GM19438 (cell line): Measurements from ENCODE around the gene MYO10.
"Not testable (repeated sequence)": the region's sequence is repeated elsewhere in the genome, so short reads cannot be mapped to it uniquely, and the experiment has no call there.

Experiments
- ATAC-seq: cut with Tn5 transposase; IDR thresholded peaks from one replicate; pipeline ENCODE4 v1.9.1; 2021; ENCODE audit warnings: low read depth; ENCODE audit not compliant: unreplicated experiment

The MYO10 gene

DNA sequence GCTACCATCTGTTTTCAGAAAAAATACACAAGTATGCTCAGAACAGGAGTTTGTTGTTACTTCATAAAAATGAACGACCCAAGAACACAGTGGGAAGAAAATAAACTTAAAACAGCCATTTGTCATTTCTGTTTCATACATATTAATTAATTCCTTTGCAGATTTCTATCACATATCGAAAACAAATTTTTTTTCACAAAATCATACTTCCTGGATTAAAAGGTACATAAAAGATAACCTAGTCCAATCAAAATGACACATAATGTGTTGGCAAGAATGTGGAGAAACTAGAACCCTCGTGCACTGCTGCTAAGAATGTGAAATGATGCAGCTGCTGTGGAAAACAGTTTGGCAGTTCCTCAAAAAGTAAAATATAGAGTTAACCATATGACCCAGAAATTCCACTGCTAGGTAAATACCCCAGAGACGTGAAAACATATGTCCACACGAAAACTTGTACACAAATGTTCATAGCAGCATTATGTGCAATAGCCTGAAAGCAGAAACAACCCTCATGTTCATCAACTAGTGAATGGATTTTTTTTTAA lies 46.0 kb downstream of the MYO10 start:
- no peak for ATAC-seq

DNA sequence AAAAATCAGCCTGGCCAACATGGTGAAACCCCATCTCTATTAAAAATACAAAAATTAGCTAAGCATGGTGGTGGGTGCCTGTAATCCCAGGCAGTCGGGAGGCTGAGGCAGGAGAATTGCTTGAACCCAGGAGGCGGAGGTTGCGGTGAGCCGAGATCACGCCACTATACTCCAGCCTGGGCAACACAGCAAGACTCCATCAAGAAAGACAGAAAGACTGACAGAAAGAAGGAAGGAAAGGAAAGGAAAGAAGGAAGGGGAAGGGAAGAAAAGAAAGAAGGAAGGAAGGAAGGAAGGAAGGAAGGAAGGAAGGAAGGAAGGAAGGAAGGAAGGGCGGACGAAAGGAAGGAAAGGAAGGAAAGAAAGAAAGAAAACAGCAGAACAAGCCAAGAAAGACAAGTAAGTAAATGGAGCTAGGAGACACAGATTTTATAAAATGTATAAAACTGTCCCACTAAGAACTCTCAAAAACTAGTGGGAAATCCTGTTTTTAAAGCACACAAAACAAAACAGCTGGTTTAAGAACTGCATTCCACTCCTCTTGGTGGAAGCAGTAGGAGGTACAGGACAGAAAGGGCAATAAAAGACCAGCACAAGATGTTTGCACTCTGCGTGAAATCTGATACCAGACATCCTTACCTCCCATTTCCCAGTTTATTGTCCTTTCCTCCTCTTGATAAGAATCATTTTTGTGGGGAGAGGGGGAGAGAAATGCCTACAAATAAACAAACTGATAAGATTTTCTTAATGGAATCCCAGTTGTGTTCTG lies 46.7 kb downstream of the MYO10 start:
- no peak for ATAC-seq

DNA sequence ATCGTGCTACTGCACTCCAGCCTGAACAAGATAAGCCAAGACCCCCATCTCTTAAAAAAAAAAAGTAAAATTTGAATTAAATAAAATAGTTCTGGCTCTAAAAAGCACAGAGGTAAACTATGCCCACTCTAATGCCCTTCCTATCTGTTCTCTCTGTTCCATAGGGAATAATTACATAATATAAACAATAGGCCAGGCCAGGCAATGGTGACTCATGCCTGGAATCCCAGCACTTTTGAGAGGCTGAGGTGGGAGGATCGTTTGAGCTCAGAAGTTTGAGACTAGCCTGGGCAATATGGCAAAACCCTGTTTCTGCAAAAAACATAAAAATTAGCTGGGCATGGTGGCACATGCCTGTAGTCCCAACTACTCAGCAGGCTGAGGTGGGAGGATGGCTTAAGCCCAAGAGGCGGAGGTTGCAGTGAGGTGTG lies 47.4 kb downstream of the MYO10 start:
- no peak for ATAC-seq

DNA sequence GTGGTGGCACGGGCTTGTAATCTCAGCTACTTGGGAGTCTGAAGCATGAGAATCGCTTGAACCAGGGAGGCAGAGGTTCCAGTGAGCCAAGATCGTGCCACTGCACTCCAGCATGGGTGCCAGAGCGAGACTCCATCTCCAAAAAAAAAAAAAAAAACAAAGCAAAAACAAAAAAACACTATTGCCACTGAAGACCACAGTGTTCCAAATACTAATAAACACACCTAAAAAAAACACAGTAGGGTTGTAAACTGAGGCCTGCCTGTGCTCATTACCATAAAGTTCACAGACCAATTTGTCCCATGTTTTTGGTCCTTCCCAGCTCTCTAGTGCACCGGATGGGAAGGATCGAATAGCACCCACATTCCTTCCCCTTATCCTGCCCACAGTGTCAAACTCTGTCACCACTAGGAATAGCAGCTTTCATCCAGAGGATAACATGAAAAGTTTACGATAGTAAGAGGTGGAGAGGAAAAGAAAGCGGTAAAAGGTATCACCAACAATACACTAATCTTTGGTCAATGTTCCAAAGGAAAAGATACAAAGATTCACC lies 49.2 kb downstream of the MYO10 start:
- ATAC-seq = no peak

DNA sequence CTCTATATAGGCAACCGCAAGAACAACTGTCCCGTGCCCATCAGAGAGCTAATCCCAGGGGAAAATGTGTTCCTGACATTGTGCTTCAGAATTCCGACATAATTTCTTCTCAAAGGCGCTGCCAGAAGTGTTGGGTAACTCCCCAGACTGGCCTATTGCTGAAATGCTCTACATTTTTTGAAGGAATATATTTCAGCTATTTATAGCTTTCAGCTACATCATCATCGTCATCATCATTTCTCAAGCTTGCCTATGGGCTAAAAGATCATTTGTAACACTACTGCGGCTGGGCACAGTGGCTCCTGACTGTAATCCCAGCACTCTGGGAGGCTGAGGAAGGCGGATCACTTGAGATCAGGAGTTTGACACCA lies 49.7 kb downstream of the MYO10 start:
- no peak for ATAC-seq

DNA sequence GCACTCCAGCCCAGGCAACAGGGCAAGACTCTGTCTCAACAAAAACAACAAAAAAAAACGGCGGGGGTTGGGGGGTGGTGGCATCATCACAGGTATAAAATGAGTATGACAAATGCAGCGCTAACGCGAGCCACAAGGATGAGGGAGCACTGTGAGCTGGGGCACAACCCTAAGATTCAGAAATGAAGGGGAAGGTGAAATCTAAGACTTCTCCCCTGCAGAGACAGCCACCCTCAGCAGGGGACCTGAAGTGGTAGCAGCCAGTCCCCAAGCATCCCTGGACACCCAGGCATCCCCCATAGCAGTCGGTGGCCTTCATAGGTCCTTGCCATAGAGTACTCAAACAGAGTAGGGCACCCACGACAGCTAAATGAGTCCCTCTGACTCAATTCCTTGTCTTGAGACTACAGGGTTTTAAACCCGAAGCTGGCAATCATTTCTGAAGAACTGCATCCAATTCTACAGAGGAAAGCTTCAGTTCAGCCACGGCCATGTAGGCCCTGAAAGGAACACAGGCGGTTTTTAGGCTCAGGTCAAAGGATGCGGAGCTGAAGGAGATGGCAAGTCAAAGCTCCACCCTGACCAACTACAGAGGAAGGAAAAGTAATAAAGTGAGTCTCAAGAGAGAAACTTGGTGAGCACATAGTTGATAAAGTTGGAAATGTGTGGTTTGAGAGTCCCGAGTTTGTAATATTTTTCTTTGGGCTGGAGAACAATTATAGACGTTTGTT lies 50.3 kb downstream of the MYO10 start:
- ATAC-seq = no peak

DNA sequence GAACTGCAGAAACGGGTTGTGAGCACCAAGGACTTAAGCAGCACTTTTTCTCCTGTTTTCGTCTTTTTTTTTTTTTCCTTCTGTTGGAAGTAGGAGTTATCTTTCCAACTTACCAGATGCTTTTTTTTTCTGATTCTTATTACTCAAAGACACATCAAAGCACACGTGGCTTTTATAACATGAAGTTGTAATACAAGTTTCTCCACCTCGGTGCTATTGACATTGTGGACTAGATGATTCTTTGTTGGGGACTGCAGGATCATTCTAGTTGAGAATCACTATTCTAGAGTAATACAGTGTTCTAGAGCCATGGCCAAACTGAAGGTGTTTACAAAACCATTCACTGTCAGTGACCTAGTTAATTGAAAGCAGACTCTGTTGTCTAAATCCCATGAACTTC lies 51.5 kb downstream of the MYO10 start:
- no peak for ATAC-seq

DNA sequence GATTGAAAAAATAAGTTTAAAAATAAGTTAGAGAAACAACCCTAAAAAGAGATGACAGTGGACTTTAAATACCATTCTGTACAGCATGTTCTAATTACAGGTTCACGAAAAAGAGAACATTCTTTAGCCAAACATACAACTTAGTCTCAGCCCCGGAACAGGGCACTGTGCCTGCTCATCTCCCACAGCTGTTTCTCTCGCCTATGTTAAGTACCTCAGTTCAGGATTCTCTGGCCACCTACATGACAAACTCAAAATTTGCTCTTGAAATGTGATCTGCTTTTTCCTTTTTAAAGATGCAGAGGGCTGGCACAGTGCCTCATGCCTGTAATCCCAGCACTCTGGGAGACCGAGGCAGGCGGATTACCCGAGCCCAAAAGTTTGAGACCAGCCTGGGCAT lies 52.3 kb downstream of the MYO10 start:
- ATAC-seq = no peak

DNA sequence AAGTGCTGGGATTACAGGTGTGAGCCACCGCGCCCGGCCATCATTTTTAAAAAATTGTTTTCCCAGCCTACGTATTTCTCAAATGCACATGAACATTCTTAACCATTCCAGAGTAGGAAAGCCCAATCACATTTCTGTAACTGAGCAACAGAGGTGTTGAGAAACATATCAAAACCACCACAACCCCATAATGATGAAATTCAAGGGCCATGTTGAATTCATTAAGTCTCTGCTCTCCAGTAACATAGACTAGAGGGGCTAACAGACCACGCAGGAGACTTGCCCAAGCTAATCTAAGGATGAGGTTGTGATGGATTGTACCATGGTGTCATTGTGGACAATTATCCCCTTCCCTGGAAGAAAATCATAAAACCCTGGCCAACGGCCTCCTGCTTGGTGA lies 52.9 kb downstream of the MYO10 start:
- ATAC-seq = no peak

DNA sequence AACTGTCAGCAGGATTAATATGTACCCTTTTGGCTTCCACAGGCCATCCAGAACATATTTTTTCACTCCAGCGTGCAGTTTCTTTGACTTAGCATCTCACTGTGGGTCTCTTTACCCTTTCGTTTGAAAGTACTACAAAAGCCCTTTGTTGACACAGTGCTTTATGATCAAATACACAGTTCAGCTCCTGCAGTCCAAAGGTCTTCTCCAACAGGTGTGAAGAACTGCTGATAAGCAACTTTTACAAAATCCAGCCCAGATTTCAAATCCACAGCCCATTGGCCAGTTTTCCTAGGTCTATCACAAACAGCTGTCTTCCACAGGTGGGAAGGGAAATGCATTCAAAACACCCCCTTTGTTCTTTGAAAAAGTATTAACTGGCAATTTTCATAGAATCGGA lies 54.8 kb downstream of the MYO10 start:
- ATAC-seq = no peak

DNA sequence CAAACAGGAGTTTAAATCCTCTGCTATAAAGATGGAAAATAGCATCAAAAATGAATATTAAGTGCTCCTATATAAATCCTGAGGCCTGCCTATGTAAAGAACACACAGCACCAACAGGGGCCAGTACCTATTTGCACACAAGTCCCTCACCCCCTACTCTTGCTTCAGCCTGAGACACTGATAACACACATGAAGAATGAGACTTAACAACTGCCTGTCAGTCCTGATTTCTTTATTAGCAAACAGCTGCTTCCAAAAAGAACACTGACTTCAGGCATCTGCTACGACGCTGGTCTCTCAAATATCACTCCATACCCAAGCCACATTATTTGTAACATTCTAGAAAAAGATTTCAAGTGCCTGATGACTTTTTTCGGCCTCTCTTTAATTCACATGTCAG lies 55.5 kb downstream of the MYO10 start:
- ATAC-seq = no peak

DNA sequence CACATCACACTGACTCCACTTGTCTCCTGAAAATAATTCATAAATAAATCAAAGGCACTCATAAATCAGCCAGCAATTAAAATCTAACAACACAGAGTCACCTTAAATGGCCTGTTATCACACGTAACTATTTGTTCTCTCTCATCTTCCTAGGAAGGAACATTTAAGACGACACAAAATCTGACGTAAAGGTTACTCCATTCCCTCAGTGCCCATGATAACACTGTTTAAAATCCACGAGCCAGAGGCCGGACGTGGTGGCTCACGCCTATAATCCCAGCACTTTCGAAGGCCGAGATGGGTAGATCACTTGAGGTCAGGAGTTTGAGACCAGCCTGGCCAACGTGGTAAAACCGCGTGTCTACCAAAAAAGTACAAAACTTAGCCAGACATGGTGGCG lies 56.4 kb downstream of the MYO10 start:
- ATAC-seq = no peak

DNA sequence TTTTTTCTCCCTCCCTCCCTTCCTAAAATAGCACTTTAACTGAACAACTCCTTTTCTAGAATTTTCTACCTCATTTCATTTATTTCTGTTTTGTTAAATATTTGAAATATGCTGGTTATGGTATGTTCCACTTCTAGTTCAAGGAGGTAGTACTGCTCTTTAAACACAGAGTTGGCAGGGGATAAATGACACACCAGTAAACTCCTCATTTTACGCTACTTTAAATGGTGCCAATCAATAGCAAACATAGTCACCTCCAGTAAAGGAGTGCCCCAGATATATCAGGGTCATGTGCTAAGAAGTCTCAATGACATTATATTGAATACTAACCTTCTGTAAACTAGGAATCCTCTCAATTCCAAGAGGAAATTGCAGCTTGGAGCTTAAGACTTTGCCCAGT lies 56.9 kb downstream of the MYO10 start:
- ATAC-seq = no peak

DNA sequence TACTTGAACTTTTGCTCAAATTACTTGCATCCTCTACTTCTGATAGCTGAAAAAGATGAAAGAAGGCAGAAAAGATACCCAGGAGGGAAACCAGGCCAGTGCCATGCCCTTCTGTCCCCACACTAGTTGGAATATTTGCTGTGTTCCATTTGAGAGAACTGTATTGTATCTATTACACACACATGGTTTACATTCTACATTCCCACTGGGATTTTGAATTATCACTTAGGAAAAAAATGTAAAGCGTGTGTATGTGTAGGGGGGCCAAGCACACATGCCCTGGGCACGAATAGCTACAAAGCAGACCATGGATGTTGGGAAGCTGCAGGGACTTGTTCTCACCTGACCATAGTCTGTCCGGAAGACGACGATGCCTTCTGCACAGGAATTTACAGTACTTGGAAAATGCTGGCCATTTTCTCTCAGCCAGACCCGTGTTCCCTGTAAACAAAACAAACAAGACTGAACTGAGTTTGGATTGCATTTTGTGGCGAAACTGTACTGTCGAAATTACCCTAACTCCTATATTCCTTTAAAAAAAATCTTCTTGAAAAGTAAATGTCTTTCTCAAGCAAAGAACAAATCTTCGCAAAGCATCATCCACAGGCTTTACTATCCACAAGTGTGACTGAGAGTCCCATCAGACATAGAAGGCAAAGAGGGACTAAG lies 58.7 kb downstream of the MYO10 start:
- ATAC-seq = no peak

DNA sequence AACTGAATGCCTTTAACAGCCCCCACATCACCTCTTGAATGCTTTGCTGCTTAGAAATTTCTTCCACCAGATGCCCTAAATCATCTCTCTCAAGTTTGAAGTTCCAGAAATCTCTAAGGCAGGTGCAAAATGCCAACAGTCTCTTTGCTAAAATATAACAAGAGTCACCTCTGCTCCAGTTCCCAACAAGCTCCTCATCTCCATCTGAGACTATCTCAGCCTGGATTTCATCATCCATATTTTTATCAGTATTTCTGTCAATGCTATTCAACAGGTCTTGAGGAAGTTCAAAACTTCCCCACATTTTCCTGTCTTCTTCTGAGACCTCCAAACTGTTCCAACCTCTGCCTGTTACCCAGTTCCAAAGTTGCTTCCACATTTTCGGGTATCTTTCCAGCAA lies 61.7 kb downstream of the MYO10 start:
- not testable (repeated sequence) for ATAC-seq

DNA sequence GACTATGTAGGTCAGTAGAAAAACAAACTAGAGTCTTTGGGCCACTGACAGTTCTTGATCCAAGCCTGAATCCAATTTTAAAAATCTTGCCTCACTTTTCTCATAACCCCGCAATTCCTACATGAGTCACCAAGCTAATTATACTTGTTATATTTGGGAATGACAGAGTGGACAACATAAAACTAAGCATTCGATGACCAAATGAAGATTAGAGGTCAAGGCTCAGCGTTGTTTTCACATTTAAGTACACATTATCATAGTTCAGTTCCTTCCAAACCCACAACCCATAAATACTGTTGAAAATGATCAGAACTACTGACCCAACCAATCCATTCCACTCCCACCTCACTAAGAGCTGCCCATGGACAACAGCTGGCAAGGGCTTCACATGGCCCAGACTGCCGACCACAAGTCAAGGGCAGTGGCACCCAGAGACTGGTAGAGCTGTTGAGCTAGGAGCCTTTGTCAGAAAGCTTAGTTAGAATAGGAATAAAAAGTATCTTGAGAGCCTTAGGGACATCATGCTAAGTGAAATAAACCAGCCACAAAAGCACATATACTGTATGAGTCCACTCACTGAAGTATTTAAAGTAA lies 64.2 kb downstream of the MYO10 start:
- ATAC-seq = no peak

DNA sequence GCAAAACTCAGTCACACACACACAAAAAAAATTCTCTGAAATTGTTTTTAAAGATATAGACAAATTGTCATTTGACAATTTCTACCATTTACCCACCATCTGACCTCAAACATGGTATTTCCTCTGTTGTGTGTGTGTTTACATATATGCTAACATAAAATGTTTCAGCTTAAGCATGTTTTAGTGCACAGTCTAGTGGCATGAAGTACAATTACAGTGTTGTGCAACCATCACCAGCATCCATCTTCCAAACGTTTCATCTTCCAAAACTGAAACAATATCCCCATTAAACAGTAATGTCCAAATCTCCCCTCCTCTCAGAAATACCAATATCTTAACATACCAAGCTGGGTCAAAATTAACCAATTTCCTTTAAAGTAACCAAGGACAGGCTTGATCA lies 65.2 kb downstream of the MYO10 start:
- ATAC-seq = no peak

DNA sequence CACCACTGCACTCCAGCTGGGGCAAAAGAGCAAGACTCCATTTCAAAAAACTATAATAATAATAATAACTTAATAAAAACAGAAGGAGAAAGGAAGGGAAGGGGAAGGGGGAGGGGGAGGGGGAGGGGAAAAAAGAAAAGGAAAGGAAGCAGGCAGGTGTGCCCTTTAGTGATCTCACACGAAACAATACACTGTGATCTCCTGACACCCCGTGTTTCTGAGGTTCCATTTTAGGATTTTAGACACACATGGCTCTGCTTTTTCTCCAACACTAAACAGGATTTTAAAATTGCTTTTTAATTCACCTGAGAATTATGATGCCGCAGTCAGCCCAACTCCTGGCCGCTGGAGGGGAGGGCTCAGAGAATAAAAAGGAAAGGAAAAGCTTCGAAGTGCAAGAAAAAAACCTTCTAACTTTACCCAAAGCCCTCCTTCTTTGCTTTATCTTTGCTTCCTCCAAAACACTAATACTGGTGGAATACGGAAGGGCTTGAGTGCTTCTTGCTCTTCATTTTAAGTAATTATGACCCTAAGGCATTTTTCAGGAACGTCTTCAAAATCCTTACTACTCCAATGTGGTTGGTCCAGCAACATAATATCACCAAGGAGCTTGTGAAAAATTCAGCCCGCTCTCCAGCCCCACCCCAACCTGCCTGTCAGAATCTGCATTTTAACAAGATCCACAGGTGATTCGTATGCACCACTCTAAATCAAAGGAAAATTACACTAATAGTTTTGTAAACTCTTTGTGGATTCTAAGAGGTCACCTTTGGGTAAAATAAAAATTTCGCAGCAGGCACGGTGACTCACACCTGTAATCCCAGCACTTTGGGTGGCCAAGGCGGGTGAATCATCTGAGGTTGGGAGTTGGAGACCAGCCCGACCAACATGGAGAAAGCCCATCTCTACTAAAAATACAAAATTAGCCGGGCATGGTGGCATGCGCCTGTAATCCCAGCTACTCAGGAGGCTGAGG lies 66.0 kb downstream of the MYO10 start:
- ATAC-seq = no peak

DNA sequence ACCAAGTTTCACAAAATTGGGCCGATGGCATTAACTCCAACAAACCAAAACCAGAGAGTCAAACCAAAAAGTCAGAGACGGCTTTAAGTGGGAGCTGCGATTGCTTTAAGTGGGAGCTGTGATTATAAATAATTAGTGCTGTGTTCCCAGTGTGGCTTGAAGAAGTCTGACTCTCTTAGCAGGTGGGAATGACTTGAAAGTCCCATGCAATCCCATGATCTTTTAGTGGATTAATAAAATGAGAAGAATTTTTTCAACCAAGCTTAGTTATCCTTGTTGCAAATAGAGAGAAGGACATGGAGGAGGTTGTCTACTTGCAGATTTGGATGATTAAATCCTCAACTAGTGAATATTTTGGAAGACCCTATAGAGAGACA lies 68.5 kb downstream of the MYO10 start:
- ATAC-seq = no peak
